GM12878 (cell line): Measurements from ENCODE around the gene HRH2.

Source experiments
- CHD4 ChIP-seq: fragments of 200-600 bp; sonication (generic); IDR thresholded peaks from 2 replicates; pipeline ENCODE4 v1.6.1; 2016; ENCODE audit warnings: mild to moderate bottlenecking
- CTCF ChIP-seq, 3 experiments: IDR thresholded peaks in 2 of 3; conservative IDR thresholded peaks in 1 of 3; 2 replicates each; pipeline ENCODE4 v1.5.1; 2011; ENCODE audit warnings: low read depth in 3 of 3, low read length in 3 of 3, mild to moderate bottlenecking in 3 of 3, control low read depth in 2 of 3, moderate library complexity in 2 of 3, inconsistent platforms in 1 of 3, mixed read lengths in 1 of 3; ENCODE audit not compliant: control insufficient read depth in 2 of 3, insufficient read depth in 1 of 3; ENCODE audit errors: extremely low read depth in 1 of 3
- HDAC2 ChIP-seq: fragments of 200-600 bp; sonication (generic); IDR thresholded peaks from 2 replicates; pipeline ENCODE4 v1.6.1; 2017
- IRF4 ChIP-seq: IDR thresholded peaks from 2 replicates; pipeline ENCODE4 v1.6.1; 2011; ENCODE audit warnings: low read depth, low read length
- MAX ChIP-seq: IDR thresholded peaks from 2 replicates; pipeline ENCODE4 v1.6.1; 2012; ENCODE audit warnings: low read depth, low read length, improper control_type of control experiment
- NR2C2 ChIP-seq: IDR thresholded peaks from 2 replicates; pipeline ENCODE4 v1.6.1; 2011; ENCODE audit warnings: borderline replicate concordance, low read depth; ENCODE audit not compliant: control insufficient read depth, insufficient read length
- POLR2AphosphoS2 ChIP-seq: IDR thresholded peaks from 2 replicates; pipeline ENCODE4 v1.6.1; 2011; ENCODE audit warnings: low read depth, mild to moderate bottlenecking, low read length, improper control_type of control experiment, moderate library complexity
- STAT1 ChIP-seq: fragments of 450-650 bp; conservative IDR thresholded peaks from 2 replicates; pipeline ENCODE4 v1.6.1; 2014; ENCODE audit warnings: antibody characterized with exemption, mild to moderate bottlenecking
- TAF1 ChIP-seq: IDR thresholded peaks from 2 replicates; pipeline ENCODE4 v1.6.1; 2011; ENCODE audit warnings: mild to moderate bottlenecking, low read depth, low read length, borderline replicate concordance
- TF ChIP-seq, protein P1 (sequence below): IDR thresholded peaks from 2 replicates; pipeline ENCODE4 v1.6.1; 2011; ENCODE audit warnings: mild to moderate bottlenecking, low read depth, low read length, moderate library complexity; ENCODE audit not compliant: insufficient replicate concordance
- TF ChIP-seq, protein P2 (sequence below): fragments of 450-650 bp; conservative IDR thresholded peaks from 2 replicates; pipeline ENCODE4 v1.6.1; 2017; ENCODE audit warnings: mild to moderate bottlenecking, moderate library complexity

DNA sequence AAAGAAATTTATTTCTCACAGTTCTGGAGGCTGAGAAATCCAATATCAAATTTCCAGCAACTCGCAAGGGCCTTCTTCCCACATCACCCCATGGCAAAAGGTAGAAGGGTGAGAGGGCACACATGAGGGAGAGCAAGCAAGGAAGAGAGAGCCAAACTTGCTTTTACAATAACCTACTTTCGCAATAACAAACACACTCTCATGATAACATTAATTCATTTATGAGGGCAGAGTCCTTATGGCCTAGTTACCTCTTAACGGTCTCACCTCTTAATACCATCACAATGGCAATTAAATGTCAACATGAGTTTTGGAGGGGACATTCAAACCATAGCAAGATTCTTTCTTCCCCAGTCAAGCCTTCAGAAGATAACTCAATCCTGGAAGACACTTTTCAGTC, 11.6 kb upstream of the HRH2 start:
- TF ChIP-seq IRF4, result no peak
- TF ChIP-seq TAF1, result no peak
- TF ChIP-seq CTCF (IDR thresholded peaks at IDR 0.05 in 2 of 3, conservative IDR thresholded peaks at IDR 0.05 in 1 of 3; ENCODE audit: control insufficient read depth in 2 of 3, extremely low read depth in 1 of 3, insufficient read depth in 1 of 3, low read depth in 3 of 3, low read length in 3 of 3), result no peak
- no peak for TF ChIP-seq STAT1
- no peak for TF ChIP-seq CHD4
- no peak for TF ChIP-seq POLR2AphosphoS2
- no peak for TF ChIP-seq MAX
- no peak for TF ChIP-seq NR2C2
- TF ChIP-seq HDAC2, result no peak
- TF ChIP-seq, protein P1, sequence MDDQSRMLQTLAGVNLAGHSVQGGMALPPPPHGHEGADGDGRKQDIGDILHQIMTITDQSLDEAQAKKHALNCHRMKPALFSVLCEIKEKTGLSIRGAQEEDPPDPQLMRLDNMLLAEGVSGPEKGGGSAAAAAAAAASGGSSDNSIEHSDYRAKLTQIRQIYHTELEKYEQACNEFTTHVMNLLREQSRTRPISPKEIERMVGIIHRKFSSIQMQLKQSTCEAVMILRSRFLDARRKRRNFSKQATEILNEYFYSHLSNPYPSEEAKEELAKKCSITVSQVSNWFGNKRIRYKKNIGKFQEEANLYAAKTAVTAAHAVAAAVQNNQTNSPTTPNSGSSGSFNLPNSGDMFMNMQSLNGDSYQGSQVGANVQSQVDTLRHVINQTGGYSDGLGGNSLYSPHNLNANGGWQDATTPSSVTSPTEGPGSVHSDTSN, result no peak
- TF ChIP-seq, protein P2, sequence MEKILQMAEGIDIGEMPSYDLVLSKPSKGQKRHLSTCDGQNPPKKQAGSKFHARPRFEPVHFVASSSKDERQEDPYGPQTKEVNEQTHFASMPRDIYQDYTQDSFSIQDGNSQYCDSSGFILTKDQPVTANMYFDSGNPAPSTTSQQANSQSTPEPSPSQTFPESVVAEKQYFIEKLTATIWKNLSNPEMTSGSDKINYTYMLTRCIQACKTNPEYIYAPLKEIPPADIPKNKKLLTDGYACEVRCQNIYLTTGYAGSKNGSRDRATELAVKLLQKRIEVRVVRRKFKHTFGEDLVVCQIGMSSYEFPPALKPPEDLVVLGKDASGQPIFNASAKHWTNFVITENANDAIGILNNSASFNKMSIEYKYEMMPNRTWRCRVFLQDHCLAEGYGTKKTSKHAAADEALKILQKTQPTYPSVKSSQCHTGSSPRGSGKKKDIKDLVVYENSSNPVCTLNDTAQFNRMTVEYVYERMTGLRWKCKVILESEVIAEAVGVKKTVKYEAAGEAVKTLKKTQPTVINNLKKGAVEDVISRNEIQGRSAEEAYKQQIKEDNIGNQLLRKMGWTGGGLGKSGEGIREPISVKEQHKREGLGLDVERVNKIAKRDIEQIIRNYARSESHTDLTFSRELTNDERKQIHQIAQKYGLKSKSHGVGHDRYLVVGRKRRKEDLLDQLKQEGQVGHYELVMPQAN, result no peak
